Cerebellar cortex (tissue), 1 donor: Measurements from ENCODE around the gene SHROOM4.

Experiments used
- DNase-seq: peaks from one replicate; pipeline ENCODE4 v3.0.0-alpha.2; 2015; ENCODE audit warnings: low spot score

Gene SHROOM4

DNA sequence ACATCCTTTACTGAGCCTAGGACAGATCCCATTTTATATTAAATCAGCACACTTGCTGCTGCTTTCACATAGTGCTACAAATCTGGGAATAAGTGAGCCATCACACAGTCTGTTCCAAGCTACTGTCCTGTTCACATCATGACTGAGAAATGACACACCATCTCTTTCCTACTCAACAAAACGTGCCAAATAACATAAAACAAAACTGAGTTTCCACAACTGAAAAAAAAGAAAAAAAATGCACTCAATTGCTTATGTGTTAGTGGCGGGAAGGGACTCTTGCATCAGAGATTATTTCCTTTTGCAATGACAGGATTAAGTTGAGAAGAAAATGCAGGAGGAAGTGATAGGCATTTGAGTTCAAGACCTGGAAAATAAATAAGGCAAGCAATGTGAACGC, 109.0 kb downstream of the SHROOM4 start:
- no peak for DNase-seq

DNA sequence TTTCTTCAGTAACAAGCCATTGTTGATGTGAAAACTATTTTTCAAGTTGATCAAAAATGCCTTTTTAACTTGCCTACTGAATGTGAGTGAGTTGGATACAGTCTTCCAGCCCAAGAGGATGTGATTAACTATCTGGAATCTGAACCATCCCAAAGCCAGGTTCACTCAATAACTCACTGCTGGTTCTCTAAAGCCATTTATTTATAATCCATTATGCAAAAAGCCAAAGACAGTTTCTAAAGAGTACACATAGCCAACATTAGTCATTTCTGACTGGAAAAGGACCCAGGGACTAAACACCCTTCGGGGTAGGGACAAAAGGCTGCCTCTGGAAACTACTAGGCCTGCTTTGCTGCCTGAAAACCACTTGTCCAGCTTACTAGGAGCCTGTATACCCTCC, 109.6 kb downstream of the SHROOM4 start:
- DNase-seq = no peak

DNA sequence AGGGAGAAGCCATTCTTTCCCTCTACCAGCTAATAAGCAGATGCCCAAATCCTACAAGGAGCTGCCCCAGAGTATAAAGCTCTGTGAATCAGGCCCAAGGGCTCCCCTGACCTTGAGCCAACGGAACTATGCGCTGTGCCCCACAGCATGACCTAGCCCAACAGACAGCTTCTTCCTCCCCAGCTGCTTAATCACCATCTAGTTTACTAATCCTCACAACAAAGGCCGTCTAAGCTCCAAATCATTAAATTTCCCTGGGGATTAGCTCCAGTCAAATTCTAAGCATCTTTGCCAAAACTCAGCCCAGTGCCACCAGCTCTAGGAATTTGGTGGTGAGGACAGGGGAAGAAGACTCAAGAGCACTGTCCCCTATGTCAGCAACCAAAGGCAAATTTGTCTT, 113.1 kb downstream of the SHROOM4 start:
- no peak for DNase-seq

DNA sequence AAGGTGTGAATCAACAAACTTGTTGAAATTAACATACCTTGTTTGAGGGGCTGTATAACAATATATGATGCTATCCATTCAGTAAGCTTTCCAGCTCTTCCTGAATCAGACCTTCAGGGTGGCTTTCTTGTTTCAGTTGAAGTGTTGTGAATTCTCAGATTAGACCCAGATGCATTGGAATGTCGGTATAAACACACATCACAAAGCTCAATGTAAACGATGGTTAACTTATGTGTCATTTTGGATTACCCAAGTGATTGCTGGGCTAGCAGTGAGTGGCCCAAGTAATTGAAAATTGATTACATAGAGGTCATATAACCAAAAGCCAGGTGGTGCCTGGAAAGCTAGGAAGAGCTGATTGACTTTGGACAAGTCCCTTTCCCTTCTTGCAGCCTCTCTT, 115.0 kb downstream of the SHROOM4 start:
- DNase-seq = no peak

DNA sequence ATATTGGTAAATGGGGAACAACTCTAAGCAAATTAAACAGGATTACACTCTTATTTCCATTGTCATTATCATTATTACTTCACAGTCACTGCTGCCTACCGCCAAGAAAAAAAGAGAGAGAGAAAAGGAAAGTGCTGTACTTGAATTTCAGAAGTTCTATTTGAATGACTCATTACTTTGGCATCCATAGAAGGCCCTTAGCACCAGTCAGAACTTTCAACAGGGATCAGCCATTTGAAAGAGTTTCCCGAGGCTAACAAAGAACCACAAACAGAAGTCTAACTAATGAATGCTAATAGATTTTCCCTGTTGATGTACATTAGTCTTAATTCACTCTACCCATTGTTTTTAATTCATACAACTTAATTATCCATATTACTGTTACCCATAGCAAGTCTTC, 116.3 kb downstream of the SHROOM4 start:
- DNase-seq = no peak

DNA sequence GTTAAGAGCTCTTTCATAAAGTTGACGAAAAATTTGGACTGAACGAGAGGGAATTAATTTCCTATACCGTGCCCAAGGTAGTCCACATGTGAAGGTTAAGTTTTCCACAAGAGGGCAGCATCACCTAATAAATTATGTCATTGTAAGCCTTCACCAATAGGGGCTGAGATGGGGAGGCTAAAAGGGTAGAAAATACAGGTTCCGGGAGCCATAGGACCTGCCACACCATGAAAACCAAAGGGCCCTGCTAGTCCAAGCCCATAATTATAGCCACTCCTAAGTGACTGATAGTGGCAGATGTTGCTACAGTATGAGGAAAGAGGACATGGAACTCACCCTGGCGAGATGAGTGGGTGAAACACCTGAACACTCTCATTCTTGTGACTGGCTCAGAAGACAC, 122.2 kb downstream of the SHROOM4 start:
- peak; percentile 44 for DNase-seq

DNA sequence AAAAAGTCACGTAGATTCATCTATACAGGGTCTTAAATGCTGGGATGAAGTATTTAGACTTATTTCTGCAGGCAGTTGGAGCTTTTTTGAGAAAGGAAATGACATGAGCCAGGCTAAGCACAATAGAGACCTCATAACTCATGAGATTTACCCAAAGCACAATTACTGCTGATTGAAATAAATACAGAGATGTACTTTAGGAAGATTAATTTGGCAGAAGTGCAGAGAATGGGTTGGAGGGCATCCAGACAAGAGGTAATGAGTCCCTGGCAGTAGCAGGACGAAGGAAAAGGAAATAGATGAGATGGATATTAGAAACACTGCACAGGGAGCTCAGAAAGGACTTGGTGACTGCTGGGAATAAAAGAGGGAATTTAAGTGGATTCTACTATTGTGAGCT, 129.1 kb downstream of the SHROOM4 start:
- no peak for DNase-seq

DNA sequence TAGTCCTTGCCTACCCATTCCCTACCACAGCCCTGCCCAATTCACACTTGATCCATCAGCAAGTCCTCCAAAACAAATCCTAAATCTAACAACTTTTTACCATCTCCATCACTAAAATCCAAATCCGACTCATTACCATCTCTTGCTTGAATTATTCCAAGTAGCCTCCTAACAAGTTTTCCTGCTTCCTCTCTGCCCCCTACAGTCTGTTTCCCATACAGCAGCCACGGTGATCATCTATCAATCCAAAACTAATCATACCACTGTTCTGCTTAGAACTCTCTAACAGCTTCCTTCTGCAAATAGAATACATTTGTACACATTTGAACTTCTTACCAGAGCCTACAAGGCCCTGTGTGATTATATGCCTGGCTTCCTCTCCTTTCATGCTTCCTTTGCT, 133.0 kb downstream of the SHROOM4 start:
- peak; percentile 1 for DNase-seq

DNA sequence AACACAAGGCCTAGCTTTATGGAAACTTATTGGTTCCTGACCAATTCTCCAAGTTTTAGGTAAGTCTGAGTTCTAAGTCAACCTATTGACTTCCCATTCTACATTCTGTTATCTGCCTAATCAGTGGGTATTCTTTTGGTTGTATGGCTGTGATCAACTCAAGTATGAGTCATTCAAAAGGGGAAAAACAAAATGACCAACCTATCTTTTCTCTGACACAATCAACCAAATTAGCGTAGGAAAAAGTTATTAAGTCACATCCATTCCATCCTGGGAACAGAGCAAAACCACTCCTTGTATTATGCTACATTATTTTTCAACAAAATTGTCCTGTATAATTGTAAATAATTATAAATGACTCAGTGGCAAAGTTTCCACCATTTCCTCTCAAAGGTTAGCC, 136.2 kb downstream of the SHROOM4 start:
- no peak for DNase-seq

DNA sequence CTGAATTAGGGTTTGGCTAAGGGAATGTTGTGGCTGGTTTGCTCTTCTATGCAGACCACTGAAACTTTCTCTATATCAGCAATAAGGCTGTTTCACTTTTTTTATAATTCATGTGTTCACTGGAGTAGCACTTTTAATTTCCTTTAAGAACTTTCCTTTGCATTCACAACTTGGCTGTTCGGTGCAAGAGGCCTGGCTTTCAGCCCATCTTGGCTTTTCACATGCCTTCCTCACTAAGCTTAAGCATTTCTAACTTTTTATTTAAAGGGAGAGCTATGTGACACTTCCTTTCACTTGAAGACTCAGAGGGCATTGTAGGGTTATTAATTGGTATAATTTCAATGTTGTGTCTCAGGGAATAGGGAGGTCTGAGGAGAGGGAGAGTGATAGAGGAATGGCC, 142.3 kb downstream of the SHROOM4 start:
- no peak for DNase-seq

DNA sequence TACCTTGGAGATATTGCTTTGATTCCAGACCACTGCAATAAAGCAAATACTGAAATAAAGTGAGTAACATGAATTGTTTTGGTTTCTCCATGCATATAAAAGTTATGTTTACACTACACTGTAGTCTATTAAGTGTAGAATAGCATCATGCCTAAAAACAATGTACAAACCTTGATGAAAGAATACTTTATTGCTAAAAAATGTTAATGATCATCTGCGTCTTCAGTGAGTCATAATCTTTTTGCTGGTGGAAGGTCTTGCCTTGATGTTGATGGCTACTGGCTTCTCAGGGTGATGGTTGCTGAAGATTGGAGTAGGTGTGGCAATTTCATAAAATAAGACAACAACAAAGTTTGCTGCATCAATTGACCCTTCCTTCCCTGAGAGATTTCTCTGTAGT, 145.1 kb downstream of the SHROOM4 start:
- DNase-seq = no peak

DNA sequence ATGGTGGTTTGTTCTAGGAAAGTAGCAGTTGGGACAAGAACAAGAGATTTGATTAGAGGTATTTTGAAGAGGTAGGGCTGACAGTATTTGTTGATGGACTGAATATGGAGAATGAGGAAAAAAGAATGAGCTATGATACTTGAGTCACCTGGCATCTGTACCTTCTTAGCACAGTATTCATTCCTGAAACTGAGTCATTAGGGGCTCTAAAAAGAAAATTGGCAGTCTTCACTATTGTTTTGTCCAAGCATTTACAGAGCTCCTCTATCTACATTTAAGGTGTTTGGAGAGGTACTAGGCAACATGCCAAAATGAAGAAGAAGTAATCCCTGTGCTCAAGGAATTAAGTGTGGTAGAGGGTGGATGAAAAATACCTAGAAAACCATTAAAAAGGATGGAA, 165.8 kb downstream of the SHROOM4 start:
- DNase-seq = no peak

DNA sequence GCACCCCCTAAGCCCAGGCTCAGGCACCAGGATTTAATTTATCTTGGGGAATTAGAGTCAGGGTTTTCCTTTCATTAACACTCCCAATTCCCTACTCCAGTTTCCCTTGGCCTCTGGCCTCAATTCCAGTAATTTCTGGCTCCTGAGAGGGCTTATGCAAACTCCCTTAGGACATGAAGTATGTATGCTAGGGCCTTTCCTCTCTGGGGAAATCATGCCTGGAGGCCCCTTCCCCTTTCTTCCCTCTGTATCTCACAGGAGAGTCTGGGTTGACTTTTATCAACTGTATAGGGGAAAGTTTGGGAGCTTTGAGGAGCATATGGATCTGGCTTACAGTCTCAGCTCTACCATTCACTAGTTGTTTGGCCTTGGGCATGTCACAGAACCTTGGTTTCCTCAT, 169.5 kb downstream of the SHROOM4 start:
- no peak for DNase-seq

DNA sequence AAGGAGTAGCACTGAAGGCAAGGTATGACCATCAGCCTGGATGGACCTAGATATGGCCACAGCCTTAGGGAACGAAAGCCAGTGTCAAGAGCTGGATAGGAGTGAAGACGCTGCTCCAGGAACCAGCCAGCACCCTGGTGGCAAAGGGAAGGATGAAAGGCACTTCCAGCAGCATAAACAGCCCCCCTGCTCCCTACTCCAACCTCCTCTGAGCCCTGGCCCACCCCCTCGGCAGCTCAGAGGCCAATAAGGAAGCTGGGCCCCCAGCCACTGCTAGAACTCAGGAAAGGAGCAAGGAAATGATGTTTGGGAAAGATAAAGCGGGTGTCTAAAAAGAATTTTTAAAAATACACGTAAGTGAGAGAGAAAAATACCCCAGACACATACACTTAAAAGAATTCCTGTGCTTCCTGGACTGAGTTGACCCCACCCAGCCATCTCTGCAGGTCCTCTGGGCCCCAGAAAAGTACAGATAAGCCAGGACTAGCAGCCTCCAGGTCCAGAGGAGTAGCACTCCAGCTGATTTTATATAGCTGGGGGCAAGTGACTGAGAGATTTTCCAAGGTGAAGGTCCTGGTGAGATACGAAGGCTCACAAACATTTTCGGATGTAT, 170.4 kb downstream of the SHROOM4 start:
- no peak for DNase-seq

DNA sequence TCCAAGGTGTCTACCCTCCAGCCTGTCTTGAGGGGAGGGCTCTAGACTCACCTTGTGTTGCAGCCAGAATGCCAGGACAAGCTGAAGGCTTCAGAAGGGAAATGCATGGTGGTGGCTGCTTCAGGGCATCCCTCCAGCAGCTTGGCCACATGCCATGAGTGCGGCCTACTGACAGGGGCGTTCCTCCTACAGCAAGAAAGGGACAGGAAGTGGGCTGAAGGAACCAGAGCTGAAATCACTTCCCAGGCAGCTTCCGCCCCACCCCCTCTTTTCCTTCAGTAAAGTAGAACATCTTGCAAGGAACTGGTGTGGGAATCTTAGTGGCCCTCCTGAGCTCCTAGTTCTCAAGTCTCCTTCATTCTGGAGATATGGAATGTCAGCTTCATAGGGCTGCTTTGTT, 175.9 kb downstream of the SHROOM4 start:
- no peak for DNase-seq

DNA sequence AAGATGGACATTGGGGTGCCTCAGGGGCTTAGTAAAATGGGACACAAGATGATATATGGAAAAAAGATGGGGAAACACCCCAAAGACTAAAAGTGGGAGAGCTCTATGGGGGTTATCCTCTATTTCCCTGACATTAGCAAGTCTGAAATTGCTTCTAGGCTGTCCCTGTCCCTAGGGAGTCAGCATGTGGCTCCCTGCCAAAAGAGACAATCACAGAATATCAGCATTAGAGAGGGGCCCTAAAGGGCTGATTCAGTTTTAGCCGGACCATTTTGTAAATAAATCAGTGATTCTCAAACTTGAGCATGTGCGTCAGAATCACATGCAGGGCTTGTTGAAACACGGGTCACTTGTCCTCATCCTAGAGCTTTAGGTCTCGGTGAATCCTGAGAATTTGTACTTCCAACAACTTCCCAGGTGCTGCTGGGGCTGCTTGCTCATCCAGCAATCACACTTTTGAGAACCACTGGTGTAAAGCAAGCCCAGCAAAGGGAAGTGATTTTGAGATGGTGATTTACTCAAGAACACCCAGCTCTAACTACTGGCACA, 178.1 kb downstream of the SHROOM4 start:
- no peak for DNase-seq

DNA sequence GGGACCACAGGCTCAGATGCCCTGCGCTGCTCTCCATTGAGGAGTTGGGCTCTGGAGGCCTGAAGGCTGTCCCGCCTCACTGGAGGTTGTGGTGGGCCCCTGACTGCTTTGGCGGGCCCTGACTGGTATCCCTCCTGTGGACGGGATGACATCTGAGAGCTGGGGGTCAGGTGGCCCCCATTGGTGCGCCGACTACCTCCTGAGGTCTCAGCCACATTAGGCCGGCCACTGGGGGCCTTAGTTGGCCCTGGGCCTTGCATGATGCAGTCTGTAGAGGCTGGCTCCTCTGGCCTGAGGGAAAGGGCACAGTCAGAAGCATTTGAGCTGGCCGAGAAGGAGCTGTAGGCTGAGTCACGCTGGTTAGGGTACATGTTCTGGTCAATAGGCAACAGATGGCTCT, 178.8 kb downstream of the SHROOM4 start:
- DNase-seq = peak; percentile 41

DNA sequence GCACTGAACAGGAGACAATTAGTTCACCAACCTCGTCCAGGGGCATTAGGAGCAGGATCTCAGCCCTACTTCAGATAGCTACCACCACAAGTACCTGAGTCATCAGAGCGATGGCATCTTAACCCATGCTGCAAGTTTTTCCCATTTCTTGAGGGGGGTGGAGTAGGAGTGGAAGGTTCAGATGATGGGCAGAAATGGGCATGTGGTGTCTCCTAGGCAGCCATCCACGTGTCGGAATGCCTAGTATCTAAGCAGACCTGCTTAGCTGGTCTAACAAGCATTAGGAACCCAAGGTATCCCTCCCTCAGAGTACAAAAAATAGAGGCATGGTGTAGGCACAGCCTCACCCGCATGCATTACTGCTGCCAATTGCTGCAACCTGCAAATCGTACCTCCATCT, 184.2 kb downstream of the SHROOM4 start:
- no peak for DNase-seq

DNA sequence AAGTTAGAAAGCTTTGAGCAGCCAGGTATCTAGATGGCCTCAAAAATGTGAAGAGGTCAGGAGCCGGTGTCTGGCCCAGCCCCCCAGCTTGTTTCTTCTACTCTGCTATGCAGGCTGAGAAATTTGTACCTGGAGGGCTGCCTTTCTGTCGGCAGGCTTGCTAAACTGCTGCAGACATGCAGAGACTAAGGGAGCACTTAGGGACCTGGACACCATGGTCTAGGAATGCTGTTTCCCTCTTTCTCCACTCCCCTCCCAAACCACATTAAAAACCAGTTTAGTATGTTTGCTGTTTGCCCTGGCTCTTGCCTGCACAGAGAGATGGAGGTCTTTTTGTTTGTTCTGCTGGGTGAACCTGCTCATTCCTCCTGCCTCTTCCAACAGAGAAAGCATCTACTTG, 186.3 kb downstream of the SHROOM4 start:
- no peak for DNase-seq

DNA sequence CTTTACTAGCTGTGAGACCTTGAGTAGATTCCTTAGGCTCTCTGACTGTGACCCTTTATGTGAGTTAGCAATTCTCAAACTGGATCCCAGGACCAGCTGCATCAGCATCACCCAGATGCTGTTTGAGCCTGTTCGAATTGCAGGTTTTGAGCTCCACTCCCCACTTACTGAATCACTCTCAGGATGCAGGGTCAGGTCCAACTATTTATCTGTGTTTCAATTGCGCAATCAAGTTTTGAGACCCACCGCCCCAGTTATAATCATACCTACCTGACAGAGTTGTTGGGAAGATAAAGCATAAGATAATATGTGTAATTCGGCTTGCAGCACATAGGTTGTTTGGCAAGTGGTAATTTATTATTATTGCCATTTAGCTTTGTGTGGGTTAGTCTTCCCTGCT, 187.6 kb downstream of the SHROOM4 start:
- DNase-seq = no peak

DNA sequence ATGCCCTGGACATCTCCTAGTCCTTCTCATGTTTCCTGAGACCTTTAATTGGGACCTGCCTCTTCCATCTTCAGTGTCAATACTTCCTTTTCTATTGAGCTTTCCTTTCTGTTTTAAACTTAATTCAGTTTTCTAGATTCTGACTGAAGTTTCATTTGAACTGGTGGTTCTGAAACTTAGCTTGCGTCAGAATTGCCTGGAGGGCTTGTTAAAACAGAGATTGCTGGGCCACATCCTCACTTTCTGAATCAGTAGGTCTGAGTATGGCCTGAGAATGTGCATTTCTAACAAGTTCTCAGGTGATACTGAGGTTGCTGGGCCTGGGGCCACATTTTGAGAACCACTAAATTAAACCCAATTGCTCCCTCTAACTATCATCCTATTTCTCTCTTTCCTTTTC, 191.2 kb downstream of the SHROOM4 start:
- no peak for DNase-seq

DNA sequence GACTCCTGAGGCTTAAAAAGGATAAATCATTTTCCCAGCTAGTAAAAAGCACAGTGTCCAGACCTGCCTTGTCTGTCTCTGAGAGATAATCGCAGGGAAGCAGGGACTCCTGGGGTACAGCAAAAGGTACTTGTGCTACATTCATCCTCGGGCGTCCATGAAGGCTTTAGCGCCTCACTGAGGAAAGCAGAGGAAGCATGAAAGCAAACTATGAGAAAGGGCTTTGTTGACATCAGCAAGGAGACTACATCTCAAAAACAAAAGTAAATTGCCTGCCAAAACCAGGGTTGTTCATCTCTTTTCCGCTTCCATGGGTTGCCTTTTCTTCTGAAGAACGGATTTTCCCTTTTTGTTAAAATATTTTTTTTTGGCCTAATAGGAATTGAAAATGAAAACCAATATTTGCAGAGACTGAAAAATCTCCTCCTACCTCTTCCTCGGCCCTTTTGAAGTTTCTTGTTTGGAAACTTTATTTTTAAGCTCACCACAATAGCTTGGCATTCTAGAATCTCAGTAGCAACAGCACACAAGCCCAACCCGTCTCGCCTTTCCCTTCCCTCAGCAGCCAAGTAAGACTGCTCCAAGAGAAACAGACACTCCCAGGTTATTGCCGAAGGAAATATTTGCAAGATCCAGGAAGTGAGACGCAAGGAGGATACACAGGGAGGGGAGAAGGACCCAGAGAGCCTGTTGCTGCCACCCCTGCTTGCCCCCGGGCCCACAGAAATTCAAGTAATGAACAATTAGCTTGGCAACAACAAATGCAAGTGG, 195.0 kb downstream of the SHROOM4 start:
- no peak for DNase-seq

DNA sequence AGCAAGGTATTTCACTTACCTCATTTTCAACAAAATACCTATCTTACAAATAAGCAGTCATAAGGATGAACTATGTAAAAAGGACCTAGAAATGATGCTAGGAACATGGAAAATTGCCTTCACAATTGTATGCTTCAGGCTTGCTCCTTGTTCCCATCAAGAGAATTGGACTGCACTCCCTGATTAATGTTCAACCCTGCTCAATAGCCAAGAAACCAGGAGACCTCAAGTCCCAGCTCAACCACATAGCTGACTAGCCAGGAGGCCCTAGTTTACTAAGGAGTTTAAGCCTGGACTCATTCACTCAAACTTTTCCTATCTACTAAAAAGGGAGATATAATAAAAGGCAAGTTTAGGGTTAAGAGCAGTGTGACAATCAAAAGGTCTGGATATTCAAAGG, 196.8 kb downstream of the SHROOM4 start:
- no peak for DNase-seq
